NCI-H446 (cell line): ENCODE measurements around the gene HPSE2.

Experiments
- DNase-seq, 2 experiments: peaks; one replicate each; lab custom pipeline; 2025; lab: John Stamatoyannopoulos, UW

HPSE2 gene

GRCh38 chr10:98461500-98461842 is 774.2 kb downstream of the HPSE2 start:
- no peak for DNase-seq

- DNase-seq, result no peak
These were observed 774.7 kb downstream of the HPSE2 start for GRCh38 chr10:98460837-98461499.

- DNase-seq, result no peak
These were observed 776.6 kb downstream of the HPSE2 start for GRCh38 chr10:98458809-98459784.

- DNase-seq, result no peak
These were observed 777.9 kb downstream of the HPSE2 start for GRCh38 chr10:98457721-98458120.

GRCh38 chr10:98456686-98457482 is 778.8 kb downstream of the HPSE2 start:
- DNase-seq, result no peak

- no peak for DNase-seq
These were observed 779.5 kb downstream of the HPSE2 start for GRCh38 chr10:98456043-98456570.

GRCh38 chr10:98453729-98454128 is 781.9 kb downstream of the HPSE2 start:
- DNase-seq, result no peak

GRCh38 chr10:98450618-98451017 is 785.0 kb downstream of the HPSE2 start:
- DNase-seq, result no peak

GRCh38 chr10:98449287-98449686 is 786.4 kb downstream of the HPSE2 start:
- no peak for DNase-seq

GRCh38 chr10:98446661-98447221 is 788.9 kb downstream of the HPSE2 start, which contains the start of gene HPS1:
TSS of gene HPS1 (minus strand) at chr10:98446935. CDS start at chr10:98443240, 3,695 bp downstream.
- DNase-seq, result peak in 1 of 2 experiments; percentile 74

GRCh38 chr10:98446151-98446660 is 789.4 kb downstream of the HPSE2 start:
- no peak for DNase-seq

- DNase-seq, result no peak
These were observed 790.3 kb downstream of the HPSE2 start for GRCh38 chr10:98445200-98445812.

GRCh38 chr10:98444314-98445006 is 791.2 kb downstream of the HPSE2 start:
- no peak for DNase-seq

- no peak for DNase-seq
These were observed 796.9 kb downstream of the HPSE2 start for GRCh38 chr10:98438715-98439114.

- DNase-seq, result no peak
These were observed 798.9 kb downstream of the HPSE2 start for GRCh38 chr10:98436704-98437103.

- no peak for DNase-seq
These were observed 800.5 kb downstream of the HPSE2 start for GRCh38 chr10:98435178-98435577.

GRCh38 chr10:98433881-98434732 is 801.5 kb downstream of the HPSE2 start:
- no peak for DNase-seq

GRCh38 chr10:98433371-98433770 is 802.3 kb downstream of the HPSE2 start:
- no peak for DNase-seq

- no peak for DNase-seq
These were observed 803.3 kb downstream of the HPSE2 start for GRCh38 chr10:98432330-98432729.
